Sigmoid colon (tissue), 4 donors: ENCODE data around the gene IQGAP2.

Experiments
- EP300 ChIP-seq, 4 donors: sonication (generic); formaldehyde crosslinking; IDR thresholded peaks; one replicate each; pipeline ENCODE4 v1.6.1; 2017; ENCODE audit warnings: antibody characterized with exemption in 4 of 4
- TF ChIP-seq, protein P1 (sequence below), 4 experiments: fragments of 450-650 bp in 3 of 4; fragments of 200-600 bp in 1 of 4; IDR thresholded peaks; one replicate each; pipeline ENCODE4 v1.5.1; 2016 to 2019; ENCODE audit warnings: antibody characterized with exemption in 4 of 4, mild to moderate bottlenecking in 3 of 4, moderate library complexity in 2 of 4

DNA sequence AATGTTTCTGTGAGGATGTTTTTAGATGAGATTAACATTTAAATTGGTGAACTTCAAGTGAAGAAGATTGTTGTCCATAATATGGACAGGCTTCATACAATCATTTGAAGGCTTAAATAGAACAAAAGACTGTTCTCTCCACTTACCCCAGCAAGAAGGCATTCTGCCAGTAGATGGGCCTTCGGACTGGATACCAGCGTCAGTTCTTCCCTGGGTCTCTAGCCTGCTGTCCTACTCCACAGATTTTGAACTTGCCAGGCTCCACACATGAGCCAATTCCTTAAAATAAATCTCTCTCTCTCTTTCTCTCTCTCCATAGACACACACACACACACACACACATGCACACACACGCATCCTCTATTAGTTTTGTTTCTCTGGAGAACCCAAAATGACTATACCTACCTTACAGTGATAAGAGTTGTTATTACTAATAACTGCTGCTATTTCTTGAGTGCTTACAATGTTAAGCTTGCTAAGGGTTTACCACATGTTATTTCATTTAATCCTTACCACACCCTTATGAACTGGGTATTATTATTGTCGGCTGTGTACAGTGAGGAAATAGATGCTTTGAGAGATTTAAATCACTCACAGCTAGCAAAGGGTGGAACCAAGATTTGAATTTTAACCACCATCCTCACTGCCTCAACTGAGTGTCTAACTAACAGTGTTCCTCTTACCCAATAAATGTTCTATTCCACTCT is 19.8 kb upstream of the IQGAP2 start:
- TF ChIP-seq, protein P1, sequence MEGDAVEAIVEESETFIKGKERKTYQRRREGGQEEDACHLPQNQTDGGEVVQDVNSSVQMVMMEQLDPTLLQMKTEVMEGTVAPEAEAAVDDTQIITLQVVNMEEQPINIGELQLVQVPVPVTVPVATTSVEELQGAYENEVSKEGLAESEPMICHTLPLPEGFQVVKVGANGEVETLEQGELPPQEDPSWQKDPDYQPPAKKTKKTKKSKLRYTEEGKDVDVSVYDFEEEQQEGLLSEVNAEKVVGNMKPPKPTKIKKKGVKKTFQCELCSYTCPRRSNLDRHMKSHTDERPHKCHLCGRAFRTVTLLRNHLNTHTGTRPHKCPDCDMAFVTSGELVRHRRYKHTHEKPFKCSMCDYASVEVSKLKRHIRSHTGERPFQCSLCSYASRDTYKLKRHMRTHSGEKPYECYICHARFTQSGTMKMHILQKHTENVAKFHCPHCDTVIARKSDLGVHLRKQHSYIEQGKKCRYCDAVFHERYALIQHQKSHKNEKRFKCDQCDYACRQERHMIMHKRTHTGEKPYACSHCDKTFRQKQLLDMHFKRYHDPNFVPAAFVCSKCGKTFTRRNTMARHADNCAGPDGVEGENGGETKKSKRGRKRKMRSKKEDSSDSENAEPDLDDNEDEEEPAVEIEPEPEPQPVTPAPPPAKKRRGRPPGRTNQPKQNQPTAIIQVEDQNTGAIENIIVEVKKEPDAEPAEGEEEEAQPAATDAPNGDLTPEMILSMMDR (IDR thresholded peaks at IDR 0.05): no peak
- TF ChIP-seq EP300 (IDR thresholded peaks at IDR 0.05): no peak
